HG02642 (cell line): Measurements from ENCODE around the gene TMEM132C.
"Not testable (repeated sequence)": the region's sequence is repeated elsewhere in the genome, so short reads cannot be mapped to it uniquely, and the experiment has no call there.

Experiments
- ATAC-seq: cut with Tn5 transposase; IDR thresholded peaks from one replicate; pipeline ENCODE4 v1.9.1; 2021; ENCODE audit warnings: mild to moderate bottlenecking; ENCODE audit not compliant: unreplicated experiment, poor library complexity

TMEM132C gene

DNA sequence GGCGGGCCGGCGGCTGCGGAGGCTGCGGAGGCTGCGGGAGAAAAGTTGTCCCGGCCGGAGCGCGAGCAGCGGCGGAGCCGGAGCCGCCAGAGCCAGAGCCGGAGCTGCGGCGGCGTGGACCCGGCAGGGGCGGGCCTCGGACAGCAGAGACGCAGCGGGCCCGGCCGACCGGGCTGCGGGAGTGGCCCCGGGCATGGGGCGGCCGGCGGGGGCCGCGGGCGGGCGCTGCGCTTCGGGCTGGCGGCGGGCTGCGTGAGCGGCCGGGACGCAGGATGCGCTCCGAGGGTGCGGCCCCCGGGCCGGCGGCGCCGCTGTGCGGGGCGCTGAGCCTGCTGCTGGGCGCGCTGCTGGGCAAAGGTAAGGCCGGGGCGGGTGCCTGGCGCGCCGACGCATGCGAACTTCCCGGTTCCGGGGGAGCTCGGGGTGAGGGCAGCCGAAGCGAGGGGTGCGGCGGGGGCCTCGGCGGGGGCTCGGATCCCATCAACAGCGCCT lies at the start of gene TMEM132C:
Gene TMEM132C (plus strand): TSS at position 40 of the 492 bp plus-strand sequence. CDS start 233 bp downstream, at position 273.
- no peak for ATAC-seq

DNA sequence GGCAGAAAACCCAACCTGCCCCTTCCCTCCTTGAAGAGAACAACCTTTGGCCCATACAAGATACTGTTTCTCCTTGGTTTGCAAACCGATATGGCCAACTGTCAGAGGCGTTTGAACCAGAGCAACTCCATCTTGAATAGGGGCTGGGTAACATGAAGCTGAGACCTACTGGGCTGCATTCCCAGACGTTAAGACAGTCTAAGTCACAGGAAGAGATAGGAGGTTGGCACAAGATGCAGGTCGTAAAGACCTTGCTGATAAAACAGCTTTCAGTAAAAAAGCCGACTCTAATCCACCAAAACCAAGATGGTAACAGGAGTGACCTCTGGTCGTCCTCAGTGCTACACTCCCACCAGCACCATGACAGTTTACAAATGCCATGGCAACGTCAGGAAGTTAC lies 42.7 kb upstream of the TMEM132C start:
- ATAC-seq, result no peak

DNA sequence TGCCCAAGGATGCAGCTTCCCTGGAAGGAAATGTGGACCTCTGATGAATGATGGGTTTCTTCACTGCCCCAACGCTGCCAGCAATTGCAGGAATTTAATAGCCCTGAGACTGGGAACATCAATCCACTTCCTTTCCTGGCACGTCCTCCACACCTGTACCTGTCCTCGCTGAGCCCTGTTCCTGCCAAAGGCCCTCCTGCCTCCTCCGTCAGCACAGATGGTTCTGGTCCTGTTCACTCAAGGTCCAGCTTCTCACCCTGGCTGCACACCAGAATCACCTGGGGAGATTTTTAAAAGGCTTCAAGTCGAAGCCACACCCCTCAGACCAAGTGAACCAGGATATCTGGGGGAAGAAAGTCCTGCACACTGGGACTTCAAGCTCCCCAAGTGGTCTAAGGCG lies 38.4 kb upstream of the TMEM132C start:
- no peak for ATAC-seq

DNA sequence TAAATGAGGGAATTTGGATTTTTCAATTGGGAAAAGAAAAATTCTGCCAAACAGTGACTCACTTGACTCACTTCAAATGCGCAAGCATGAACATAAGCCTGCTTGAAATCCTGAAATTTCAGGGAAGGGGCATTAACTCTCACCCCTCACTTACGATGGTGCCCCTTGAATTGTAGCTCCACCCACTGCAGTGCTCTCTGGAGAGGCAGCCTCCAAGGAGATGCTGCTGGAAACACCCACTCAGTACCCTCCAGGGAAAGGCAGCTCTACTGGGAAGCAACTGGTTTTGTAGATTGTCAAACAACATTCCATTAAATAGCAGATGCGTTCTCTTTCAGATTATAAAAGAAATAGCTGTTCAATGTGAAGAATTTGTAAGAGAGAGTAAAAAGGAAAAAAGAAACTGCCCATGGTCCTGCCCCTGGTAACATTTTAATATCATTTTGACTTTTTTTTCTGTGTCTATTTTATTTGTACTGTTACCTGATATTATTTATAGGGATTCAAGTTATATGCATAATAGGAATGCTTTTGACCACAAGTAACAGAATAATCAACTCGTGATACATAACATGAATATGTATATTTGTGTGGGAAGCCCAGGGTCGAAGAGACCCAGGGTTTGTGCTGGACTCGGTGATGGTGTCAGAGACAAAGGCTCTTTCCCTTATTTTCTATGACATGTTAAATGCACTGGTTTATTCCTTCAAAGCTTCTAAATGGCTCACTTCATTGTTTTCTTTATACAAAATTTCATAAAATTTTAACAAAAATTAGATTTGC lies 31.1 kb upstream of the TMEM132C start:
- no peak for ATAC-seq

DNA sequence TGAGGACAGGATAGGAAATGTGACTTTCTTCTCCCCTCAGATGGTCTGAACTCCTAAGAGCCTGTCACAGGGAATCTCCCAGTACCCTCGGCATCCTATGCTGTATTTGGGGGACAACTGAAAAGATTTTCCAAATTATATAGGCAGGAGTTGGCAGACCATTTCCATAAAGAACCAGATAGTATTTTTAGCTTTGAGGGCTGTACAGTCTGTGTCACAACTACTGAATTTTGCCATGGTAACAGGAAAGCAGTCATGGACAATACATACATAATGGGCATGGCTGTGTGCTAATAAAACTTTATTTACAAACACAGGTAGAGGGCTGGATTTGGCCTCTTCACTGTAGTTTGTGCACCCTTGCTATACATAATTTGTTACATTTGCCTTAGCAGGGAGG lies 30.4 kb upstream of the TMEM132C start:
- no peak for ATAC-seq

DNA sequence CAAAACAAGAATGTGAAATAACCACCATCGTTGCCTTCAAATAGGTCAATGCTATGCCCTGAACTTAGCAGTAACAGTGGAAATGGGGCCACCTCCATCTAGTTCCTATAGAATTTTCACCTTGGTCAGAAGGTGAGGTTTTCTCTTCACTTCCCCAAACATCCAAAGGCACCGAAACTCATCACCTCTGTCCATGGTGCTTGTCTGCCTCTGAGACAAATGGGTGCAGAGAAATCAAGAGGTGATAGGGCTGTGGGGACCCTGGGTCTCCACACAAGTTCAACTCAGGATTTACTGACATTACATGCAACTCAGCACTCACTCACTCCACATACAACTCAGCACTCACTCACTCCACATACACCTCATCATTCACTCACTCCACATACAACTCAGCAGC lies 26.2 kb upstream of the TMEM132C start:
- no peak for ATAC-seq

DNA sequence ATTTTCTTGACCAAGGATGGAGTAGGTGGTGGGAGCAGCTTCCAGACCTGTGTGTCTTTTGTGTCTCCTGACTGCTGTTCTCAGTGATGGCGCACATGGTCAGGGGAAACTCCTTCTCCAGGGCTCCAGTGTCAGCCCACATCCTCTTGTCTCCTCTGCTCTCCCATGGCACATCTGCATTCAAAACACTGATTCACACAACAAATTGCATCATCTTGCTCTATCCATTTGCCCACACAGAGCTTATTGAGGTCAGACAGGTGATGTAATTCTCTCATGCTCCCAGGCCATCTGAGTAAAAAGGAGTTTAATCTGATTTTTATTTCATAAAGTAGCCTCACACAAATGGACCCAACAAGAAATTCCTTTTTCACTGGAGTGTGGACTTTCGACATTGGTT lies 21.8 kb upstream of the TMEM132C start:
- ATAC-seq, result no peak

DNA sequence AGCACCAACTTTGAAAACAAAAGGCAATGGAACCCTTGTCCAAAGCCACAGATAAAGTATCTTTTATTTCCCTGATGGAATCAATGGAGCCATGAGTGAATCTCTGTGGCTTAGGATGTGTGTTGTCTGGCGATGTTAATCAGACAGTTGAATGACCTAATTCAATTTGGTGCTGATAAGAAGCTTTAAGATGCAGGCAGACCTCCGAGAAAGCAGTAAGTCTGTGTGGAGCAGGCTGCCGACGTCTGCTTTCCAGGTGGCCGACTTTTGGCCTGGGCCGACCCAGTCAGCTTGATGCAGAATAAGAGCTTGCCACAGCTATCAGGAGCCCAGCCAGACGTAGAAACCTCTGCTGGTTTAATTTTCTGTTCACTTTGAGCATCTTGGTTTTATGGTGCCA lies 21.1 kb upstream of the TMEM132C start:
- no peak for ATAC-seq

DNA sequence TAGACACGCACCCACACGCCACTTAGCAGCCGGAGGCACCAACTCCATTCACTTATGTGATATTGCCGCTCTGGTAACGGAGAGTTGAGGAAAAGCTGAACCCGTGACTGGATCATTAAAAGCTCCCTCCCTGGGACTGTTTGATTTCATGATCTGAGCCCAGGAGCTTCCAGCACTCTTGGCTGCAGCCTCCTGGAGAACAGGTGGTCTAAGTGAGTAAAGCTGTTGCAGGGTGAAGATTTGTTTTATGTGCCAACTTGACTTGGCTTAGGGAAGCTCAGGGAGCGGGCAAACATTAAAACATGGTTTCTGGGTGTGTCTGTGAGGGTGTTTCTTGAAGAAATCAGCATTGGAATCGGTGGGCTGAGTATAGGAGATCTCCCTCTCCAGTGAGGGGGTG lies 16.9 kb upstream of the TMEM132C start:
- no peak for ATAC-seq

DNA sequence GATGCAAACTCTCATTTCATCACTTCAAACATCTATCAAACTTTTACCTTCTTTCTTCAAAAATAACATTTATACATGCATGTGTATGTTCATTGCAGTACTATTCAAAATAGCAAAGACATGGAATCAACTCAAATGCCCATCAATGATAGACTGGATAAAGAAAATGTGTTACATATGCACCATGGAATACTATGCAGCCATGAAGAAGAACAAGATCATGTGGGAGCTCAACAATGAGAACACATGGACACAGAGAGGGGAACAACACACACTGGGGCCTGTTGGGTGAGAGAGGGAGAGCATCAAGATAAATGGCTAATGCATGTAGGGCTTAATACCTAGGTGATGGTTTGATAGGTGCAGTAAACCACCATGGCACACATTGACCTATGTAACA lies 13.1 kb upstream of the TMEM132C start:
- not testable (repeated sequence) for ATAC-seq

DNA sequence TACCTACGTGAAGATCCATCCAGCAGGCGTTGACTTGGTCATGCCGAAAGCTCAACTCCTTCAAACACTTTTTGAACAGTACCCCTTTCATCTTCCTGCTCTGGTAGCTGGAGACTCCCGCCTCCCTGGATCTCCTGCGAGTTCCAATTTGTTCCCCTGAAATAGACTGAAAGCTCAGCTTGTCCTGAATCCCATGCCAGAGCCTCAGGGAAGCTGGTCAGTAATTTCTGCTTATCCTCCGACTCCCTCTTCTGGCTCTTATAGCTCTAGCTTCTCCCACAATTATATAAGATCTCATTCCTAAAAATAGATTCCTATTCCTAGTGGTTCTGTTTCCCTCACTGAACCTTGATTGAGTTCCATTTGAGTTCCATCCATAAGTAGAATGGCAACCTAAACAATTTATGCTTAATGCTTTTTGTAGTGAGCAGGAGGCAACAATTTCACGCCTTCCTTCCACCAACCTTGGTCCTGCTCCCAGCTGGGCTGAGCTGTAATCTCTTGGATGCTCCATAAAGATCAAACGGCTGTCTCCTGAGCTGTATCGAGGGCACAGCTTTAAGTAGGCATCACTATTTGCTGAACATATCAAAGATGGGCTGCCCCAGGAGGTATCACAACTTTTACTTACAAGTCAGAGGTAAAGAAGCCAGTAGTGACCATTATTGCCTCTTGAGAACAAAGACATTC lies 8.0 kb upstream of the TMEM132C start:
- no peak for ATAC-seq

DNA sequence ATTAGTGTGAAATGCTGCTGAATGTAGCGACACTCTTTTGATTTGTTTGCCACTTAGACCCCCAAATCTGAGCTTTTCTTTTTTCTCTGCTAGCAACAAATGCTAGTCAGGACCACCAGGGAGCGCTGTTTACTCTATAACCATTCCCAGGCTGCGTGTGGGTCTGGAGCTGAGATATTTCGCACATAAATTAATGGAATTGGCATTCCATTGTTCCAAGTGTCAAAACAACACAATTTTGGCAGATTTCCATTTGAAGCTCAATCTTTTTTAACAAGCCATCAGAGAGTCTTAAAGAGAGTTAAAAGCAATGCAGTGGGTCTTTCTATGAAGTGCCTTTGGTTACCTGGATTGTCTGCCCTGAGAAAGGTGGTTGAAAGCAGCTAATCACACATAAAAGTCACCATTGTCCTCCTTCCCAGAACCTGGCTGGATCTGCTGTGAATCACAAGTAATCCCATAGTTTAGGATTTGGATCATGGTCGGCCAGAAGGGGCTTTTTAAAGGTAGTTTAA lies 7.4 kb upstream of the TMEM132C start:
- ATAC-seq, result no peak

DNA sequence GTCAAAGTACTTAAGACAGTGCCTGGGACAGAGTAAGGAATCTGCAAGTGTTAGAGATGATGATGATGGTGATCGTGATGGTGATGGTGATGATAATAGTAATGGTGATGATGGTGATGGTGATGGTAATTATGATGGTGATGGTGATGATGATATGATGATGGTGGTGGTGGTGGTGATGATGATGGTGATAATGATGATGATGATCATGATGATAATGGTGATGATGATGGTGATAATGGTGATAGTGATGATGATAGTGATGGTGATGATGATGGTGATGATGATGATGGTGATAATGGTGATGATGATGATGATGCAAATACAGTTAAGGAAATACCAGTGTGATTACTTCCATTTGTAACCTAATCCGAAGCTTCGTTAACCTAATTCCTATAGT lies 5.2 kb upstream of the TMEM132C start:
- ATAC-seq, result no peak

DNA sequence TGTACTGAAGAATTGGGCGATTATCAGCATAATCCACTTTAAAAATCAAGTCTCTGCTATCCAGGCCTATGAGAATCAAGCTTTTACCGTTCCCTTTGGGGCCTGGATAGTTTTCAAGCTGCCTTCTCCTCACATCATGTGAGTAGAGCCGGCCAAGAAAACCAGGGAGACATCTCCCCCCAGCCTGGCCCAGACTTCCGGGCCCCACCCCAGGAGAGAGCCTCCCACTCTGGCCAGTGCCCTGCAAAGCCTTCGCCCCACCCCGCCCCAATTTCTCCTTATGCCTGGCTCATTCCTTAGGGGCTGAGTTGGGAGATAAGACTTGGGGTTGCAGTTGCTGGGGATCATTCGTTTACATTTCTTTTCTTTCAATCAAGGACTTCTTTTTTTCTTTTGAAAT lies 1.4 kb upstream of the TMEM132C start:
- ATAC-seq, result no peak

DNA sequence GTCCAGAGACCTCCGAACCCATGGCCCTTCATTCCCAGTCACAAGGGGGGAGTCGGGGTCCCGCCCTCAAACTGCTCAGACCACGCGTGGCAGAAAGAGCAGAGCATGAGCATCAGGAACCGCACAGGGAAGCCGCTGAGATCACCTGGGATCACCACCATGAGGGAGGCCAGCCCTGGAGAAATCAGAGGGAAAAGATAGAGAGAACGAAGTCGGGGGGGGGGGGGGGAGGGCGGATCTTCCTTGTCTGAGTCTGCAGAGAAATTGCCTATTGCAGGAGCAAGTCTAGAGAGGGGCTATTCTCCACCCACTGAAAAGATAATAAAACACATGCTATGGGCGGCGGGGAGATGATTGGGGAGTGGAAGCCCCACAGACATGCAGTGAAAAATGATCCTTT lies 884 bp upstream of the TMEM132C start:
- ATAC-seq, result no peak

DNA sequence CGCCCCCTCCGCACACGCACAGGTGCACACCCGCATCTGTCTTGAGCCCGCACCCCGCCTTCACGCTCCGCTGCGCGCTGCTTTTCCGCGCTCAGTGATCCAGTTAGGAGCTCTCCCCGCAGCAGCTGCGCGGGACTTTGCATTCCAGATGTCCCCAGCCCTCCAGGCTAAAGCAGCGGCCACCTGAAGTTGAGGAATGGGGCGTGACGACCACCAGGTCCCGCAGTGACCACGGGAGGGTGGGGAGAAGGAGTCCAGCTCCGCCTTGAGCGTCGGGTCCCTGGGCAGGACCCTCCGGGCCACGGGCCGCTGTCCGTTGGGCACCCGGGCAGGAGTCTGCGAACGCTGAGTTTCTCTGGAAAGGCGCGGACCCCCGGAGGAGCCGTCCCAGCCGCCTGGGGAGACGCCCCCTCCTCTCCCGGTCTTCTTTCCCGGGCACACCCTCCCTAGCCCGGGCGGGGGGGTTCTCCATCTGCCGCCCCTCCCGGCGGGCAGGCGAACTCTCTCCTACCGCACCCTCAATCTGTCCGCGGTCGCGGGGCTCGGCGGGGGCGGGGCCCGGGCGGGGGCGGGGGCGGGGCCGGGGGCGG lies 334 bp upstream of the TMEM132C start:
- no peak for ATAC-seq

DNA sequence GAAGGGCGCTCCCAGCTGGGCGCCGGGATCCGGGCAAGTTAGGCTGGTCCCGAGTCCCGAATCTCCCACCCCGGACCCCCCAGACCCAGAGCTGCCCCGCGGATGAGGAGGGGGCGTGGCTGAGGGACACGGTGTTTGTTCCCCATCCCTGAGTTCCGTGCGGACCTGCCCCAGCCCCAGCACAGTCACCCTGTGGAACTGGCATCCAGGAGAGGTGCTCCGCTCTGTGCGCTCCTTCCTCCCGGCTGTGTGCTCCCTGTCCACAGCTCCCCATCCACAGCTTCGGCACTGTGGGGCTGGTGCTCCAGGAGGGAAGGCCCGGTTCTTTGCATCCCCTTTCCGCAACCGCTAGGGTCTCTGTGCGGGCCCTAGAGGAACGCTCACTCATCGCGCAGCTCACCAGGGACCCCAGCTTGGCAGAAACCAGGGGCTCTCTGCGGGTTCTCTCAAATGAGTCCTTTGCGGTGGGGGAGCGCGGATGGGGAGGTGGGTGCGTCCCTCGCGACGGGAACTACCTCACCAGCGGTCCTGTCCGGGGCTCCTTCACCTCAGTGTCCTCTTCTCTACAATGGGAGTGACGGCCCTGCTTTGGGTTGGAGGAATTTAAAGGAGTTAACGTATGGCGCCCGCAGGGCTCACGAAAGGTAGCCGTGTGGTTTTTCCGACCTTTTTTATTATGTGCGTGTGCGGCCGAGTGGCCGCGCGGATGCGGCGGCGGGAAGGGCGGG lies 845 bp downstream of the TMEM132C start:
- ATAC-seq, result no peak

DNA sequence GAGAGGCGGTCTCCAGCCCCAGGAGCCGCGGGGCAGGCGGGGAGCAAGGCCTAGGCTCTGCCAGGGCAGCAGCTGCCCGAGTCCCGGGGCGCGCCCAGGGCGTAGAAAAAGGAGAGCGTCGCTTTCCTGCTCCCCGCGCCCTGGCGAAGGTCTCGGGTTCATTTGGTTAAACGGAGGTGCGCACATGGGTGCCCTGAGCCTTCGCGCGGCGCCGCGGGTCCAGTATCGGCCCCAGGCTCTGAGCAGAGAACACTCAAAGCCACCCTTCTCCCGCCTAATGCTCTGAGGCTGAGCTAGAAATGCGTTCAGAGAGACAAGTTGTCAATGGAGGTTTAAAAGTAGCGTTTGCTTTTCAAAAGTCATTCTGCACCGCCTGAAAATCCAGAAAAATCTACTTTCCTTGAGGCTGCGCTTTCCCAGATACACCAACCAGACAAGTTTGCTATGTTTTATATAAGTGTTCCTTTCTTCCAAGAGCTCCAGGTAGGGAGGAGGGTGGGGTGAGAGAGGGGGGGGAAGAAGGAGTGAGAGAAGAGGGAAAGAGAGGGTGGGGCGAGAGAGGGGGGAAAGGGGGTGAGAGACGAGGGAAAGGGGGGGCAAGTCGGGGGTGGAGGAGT lies 1.5 kb downstream of the TMEM132C start:
- no peak for ATAC-seq

DNA sequence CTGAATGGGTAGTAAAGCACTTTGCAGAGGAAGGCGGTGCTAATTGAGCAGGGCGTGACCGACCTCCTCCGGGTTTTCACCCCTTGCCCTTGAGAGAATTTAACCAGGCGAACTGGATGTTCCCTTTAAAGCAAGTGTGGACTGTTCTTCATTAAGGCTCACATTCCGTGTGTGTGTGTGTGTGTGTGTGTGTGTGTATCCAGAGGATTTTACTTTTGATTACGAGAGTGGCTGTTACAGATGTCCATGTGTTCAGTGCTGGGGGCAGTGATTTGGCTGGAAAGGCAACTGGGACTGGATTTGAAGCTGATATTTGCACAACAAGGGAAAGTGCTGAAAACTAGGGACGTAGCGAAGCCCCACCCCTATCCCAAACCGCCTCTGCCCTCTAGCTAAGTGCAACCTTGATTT lies 2.2 kb downstream of the TMEM132C start:
- no peak for ATAC-seq

DNA sequence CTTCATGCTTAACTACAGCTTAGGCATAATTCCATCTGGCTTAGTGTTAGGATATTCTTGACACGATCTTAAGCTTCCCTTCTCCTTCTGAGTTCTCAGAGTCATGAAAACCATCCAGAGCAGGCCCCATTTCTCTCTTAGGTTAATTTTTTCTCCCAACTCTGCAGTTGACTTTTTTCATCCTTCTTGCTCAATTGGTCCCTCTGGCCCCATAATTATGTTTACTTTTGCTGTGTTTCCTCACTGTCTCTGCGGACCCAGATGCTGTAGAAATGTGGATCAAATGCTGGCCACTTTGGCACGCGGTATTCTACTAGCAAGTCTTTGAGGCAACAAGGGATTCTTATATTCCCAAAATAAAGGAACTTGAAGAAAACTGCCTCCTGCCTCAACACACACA lies 9.5 kb downstream of the TMEM132C start:
- ATAC-seq, result no peak
